ENCODE data around the gene TMEM134. TPM values are rescaled to one million over a fixed set of nuclear protein-coding genes. Genes with fewer than 3 reads are reported as not detected.

TMEM134 gene
- total RNA-seq, 4 donors from 2014 or later, result 79.8 to 155 (median 108) TPM

DNA sequence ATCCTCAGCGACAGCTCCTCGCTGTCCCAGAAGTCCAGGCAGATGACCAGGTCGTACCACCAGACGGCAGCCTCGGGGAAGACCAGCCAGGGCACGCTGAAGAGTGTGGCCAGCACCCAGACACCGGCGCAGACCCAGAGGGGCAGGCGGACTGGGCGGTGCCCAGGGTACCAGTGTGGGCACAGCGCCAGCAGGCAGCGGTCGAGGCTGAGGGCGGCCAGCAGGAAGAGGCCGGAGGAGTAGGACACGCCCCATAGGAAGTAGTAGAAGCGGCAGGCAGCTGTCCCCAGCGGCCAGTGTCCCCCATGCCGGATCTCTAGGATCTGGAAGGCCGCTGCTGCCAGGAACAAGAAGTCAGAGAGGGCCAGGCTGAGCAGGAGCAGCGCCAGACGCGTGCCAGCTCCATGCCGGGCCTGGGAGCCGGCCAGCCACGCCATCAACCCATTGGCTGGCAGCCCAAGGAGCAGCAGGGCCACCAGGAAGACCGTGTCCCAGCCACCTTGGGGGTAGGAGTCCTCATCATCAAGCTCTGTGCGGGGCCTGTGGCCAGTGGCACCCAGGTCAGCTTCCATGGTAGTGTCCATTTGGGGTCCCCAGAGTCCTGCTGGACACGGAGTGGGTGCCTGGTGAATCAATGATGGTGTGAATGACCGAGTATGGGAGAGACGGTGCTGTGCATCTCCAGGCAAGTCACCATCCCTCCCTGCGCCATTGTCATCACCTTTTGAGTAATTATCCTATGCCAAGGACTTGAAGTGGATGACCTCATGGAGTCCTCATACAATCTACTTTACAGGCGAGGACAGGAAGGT lies 16.7 kb downstream of the TMEM134 start, which contains the start of gene GPR152:
Gene GPR152, minus strand, starts transcription at position 589 of the 812 bp plus-strand sequence. Its CDS starts 5 bp downstream, at position 584.
- no peaks in the 10 kb centered on the region for H3K27me3 ChIP-seq
- no peaks in the 10 kb centered on the region for H3K36me3 ChIP-seq
- no peaks in the 10 kb centered on the region for H3K9me3 ChIP-seq
- peaks cover 0 to 12% of the 10 kb centered on the region in 2 donors for H3K4me1 ChIP-seq
- TF ChIP-seq POLR2A (IDR thresholded peaks at IDR 0.05), result no peak
- TF ChIP-seq, protein P1, sequence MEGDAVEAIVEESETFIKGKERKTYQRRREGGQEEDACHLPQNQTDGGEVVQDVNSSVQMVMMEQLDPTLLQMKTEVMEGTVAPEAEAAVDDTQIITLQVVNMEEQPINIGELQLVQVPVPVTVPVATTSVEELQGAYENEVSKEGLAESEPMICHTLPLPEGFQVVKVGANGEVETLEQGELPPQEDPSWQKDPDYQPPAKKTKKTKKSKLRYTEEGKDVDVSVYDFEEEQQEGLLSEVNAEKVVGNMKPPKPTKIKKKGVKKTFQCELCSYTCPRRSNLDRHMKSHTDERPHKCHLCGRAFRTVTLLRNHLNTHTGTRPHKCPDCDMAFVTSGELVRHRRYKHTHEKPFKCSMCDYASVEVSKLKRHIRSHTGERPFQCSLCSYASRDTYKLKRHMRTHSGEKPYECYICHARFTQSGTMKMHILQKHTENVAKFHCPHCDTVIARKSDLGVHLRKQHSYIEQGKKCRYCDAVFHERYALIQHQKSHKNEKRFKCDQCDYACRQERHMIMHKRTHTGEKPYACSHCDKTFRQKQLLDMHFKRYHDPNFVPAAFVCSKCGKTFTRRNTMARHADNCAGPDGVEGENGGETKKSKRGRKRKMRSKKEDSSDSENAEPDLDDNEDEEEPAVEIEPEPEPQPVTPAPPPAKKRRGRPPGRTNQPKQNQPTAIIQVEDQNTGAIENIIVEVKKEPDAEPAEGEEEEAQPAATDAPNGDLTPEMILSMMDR (IDR thresholded peaks at IDR 0.05 in 4 of 5, conservative IDR thresholded peaks at IDR 0.05 in 1 of 5), result no peak
- in situ Hi-C loops (cut with MboI; ENCODE audit: low sequenced_read_pairs in 4 of 4), result no loop called here
- peak within 1 kb of the TSS; percentile 19 to 39 (median 30) for H3K4me3 ChIP-seq
- peak; percentile 27 to 55 for ATAC-seq
- H3K27ac ChIP-seq, result peak within 1 kb of the TSS; percentile 19 to 63 (median 52)
- intact Hi-C loops (cut with DNase I; ENCODE audit: low total_unique reads), result no loop called here
- DNase-seq, result peak in 1 of 2 donors; percentile 52

DNA sequence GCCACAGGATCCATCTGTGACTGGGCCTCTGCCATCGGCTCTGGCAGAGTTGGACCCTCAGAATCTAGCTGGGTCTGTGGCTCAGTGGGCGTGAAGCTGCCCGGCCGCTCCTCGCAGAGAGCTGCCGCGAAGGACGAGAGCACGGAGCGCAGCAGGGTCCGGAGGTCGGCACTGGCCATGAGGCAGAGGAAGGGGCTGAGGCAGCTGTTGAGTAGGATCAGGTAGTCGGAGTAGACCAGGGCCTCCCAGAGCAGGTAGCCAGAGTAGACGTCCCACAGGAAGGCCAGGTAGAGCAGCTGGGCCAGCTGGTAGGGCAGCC lies 17.4 kb downstream of the TMEM134 start:
- Histone ChIP-seq H3K4me3 (peak overlapping the region in 1 of 4 donors; percentile 23), H3K27me3 (no peaks in the 10 kb centered on the region), H3K9me3 (no peaks in the 10 kb centered on the region), H3K4me1 (peaks cover 0 to 12% of the 10 kb centered on the region in 2 donors), H3K36me3 (no peaks in the 10 kb centered on the region), H3K27ac (peak overlapping the region; percentile 19 to 63 (median 52))
- no peak for ATAC-seq
- in situ Hi-C loops (cut with MboI; ENCODE audit: low sequenced_read_pairs in 4 of 4) (no loop called here), intact Hi-C loops (cut with DNase I; ENCODE audit: low total_unique reads) (no loop called here)
- DNase-seq, result no peak
- no peak for TF ChIP-seq POLR2A (IDR thresholded peaks at IDR 0.05)
- TF ChIP-seq, protein P1 (IDR thresholded peaks at IDR 0.05 in 4 of 5, conservative IDR thresholded peaks at IDR 0.05 in 1 of 5), result no peak

DNA sequence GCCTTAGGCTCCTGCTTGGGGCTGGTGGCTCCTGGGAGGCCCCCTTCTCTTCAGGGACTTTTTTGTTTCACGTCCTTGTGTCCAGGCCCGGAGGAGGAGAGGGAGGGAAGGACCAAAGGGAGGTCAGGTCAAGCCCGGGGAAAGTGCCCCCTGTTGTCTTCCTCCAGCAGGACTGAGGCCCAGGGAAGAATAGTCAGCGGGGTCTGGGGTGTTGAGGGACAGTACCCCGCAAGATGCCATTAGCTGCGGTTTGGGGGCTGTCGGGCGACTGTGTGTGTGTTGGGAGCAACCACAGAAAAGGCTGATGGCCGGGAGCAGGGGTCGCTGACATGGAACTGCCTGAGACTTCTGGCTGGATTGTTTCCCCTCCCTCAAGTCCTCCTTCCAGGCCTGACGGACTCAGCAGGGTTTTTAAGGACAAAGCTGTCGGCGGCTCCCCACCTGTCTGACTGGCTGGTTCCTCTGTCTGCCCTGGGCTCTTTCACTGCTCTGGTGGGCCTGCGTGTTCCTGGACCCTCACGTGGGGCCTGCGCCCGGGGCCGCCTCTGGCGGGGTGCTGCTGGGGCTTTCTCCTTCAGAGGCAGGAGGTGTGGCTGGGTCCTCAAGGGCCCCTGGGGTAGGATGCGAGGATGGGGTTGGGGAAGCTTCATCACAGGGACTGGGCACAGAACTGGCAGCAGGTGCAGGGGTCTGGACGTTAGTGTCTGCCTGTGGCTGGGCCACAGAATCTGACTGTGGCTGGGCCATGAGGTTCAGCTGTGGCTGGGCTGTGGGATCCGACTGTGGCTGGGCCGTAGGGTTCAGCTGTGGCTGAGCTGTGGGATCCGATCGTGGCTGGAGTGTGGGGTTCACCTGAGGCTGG lies 18.0 kb downstream of the TMEM134 start:
- ATAC-seq (no peak), DNase-seq (no peak)
- TF ChIP-seq, protein P1 (IDR thresholded peaks at IDR 0.05 in 4 of 5, conservative IDR thresholded peaks at IDR 0.05 in 1 of 5), result no peak
- TF ChIP-seq POLR2A (IDR thresholded peaks at IDR 0.05), result no peak
- Histone ChIP-seq H3K36me3 (no peaks in the 10 kb centered on the region), H3K4me1 (peaks cover 0 to 12% of the 10 kb centered on the region in 2 donors), H3K27ac (no peak overlapping the region), H3K27me3 (no peaks in the 10 kb centered on the region), H3K4me3 (no peak overlapping the region), H3K9me3 (no peaks in the 10 kb centered on the region)
- in situ Hi-C loops (cut with MboI; ENCODE audit: low sequenced_read_pairs in 4 of 4) (no loop called here), intact Hi-C loops (cut with DNase I; ENCODE audit: low total_unique reads) (no loop called here)

DNA sequence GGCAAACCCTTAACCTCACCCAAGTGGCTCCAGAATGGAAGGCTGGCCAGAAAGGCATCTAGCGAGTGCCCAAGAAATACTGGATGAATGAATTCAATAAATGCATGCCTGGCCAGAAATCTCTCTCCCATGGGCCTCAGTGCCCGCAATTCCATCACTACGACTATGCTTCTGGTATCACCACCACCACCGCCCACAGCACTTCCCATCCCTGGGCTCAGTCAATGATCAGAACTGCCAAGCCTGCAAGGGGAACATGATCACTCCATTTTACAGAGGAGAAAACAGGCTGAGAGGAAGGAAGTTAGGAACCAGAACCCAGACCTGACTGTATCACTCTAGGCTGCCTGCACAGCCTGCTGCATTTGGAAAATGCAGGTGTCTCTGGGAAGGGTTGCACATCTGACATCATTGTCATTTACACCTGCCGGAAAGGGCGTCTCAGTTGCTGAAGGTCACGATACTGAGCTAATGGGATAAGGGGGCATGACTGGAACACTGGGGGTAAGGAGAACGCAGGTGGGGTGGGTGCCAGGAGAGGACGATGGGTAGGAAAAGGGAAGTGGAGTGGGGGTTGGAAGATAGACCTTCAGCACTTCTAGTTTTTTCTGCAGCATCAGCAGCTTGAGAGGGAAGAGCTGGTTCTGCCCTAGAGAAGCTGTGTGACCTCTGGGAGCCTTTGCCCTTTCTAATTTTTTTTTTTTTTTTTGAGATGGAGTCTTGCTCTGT lies 19.8 kb downstream of the TMEM134 start:
- Histone ChIP-seq H3K4me3 (no peak overlapping the region), H3K4me1 (peaks cover 0 to 12% of the 10 kb centered on the region in 2 donors), H3K27me3 (no peaks in the 10 kb centered on the region), H3K9me3 (no peaks in the 10 kb centered on the region), H3K36me3 (no peaks in the 10 kb centered on the region), H3K27ac (no peak overlapping the region)
- intact Hi-C loops (cut with DNase I; ENCODE audit: low total_unique reads) (no loop called here), in situ Hi-C loops (cut with MboI; ENCODE audit: low sequenced_read_pairs in 4 of 4) (no loop called here)
- DNase-seq (no peak), ATAC-seq (no peak)
- TF ChIP-seq POLR2A (IDR thresholded peaks at IDR 0.05), result no peak
- TF ChIP-seq, protein P1 (IDR thresholded peaks at IDR 0.05 in 4 of 5, conservative IDR thresholded peaks at IDR 0.05 in 1 of 5), result no peak
